Measurements from ENCODE around the gene IGFN1. TPM values are rescaled to one million over a fixed set of nuclear protein-coding genes. Genes with fewer than 3 reads are reported as not detected.

IGFN1 gene
- total RNA-seq, 1 donor from 2014 or later = 1.6 TPM

GRCh38 chr1:201189085-201189484 lies 1.5 kb upstream of the IGFN1 start:
- TF ChIP-seq CTCF (IDR thresholded peaks at IDR 0.05; ENCODE audit: unreplicated experiment) = no peak
- Mint-ChIP-seq H3K36me3 (no peaks in the 10 kb centered on the region), H3K27me3 (ENCODE audit: low read depth) (peaks cover 27% of the 10 kb centered on the region), H3K4me3 (no peak overlapping the region), H3K4me1 (peaks cover 15% of the 10 kb centered on the region), H3K9me3 (no peaks in the 10 kb centered on the region), H3K27ac (no peak overlapping the region)
- no peak for DNase-seq (ENCODE audit: low spot score in 2 of 2, unreplicated experiment in 2 of 2)

- peaks cover 7% of the 10 kb centered on the region for H3K4me1 Mint-ChIP-seq
- no peaks in the 10 kb centered on the region for H3K9me3 Mint-ChIP-seq
- H3K27ac Mint-ChIP-seq = no peak overlapping the region
- TF ChIP-seq CTCF (IDR thresholded peaks at IDR 0.05; ENCODE audit: unreplicated experiment) = no peak
- peaks cover 27% of the 10 kb centered on the region for H3K27me3 Mint-ChIP-seq (ENCODE audit: low read depth)
- H3K36me3 Mint-ChIP-seq = no peaks in the 10 kb centered on the region
- no peak for DNase-seq (ENCODE audit: low spot score in 2 of 2, unreplicated experiment in 2 of 2)
- no peak overlapping the region for H3K4me3 Mint-ChIP-seq
These were observed 619 bp upstream of the IGFN1 start for GRCh38 chr1:201190005-201190404.

GRCh38 chr1:201191653-201192260 lies 1.1 kb downstream of the IGFN1 start:
- Mint-ChIP-seq H3K4me3 (no peak overlapping the region), H3K36me3 (no peaks in the 10 kb centered on the region), H3K9me3 (no peaks in the 10 kb centered on the region), H3K27me3 (ENCODE audit: low read depth) (peaks cover 27% of the 10 kb centered on the region), H3K4me1 (peaks cover 14% of the 10 kb centered on the region), H3K27ac (no peak overlapping the region)
- no peak for TF ChIP-seq CTCF (IDR thresholded peaks at IDR 0.05; ENCODE audit: unreplicated experiment)
- no peak for DNase-seq (ENCODE audit: low spot score in 2 of 2, unreplicated experiment in 2 of 2)

- Mint-ChIP-seq H3K4me1 (peaks cover 14% of the 10 kb centered on the region), H3K4me3 (no peak overlapping the region), H3K36me3 (no peaks in the 10 kb centered on the region), H3K27ac (peak overlapping the region; percentile 72), H3K27me3 (ENCODE audit: low read depth) (peaks cover 27% of the 10 kb centered on the region), H3K9me3 (no peaks in the 10 kb centered on the region)
- DNase-seq (ENCODE audit: low spot score in 2 of 2, unreplicated experiment in 2 of 2) = no peak
- TF ChIP-seq CTCF (IDR thresholded peaks at IDR 0.05; ENCODE audit: unreplicated experiment) = no peak
These were observed 1.7 kb downstream of the IGFN1 start for GRCh38 chr1:201192261-201192788.

GRCh38 chr1:201194046-201194445 lies 3.4 kb downstream of the IGFN1 start:
- Mint-ChIP-seq H3K9me3 (no peaks in the 10 kb centered on the region), H3K4me3 (no peak overlapping the region), H3K27me3 (ENCODE audit: low read depth) (peaks cover 22% of the 10 kb centered on the region), H3K4me1 (peaks cover 14% of the 10 kb centered on the region), H3K27ac (no peak overlapping the region), H3K36me3 (no peaks in the 10 kb centered on the region)
- TF ChIP-seq CTCF (IDR thresholded peaks at IDR 0.05; ENCODE audit: unreplicated experiment) = no peak
- DNase-seq (ENCODE audit: low spot score in 2 of 2, unreplicated experiment in 2 of 2) = no peak

All from mesothelial cell of epicardium (in vitro differentiated cells).